NCI-H226 (cell line): ENCODE data around the gene SPTBN1.

Source experiments
- DNase-seq: peaks from one replicate; pipeline ENCODE4 v3.0.0-alpha.2; 2015

SPTBN1 gene

DNA sequence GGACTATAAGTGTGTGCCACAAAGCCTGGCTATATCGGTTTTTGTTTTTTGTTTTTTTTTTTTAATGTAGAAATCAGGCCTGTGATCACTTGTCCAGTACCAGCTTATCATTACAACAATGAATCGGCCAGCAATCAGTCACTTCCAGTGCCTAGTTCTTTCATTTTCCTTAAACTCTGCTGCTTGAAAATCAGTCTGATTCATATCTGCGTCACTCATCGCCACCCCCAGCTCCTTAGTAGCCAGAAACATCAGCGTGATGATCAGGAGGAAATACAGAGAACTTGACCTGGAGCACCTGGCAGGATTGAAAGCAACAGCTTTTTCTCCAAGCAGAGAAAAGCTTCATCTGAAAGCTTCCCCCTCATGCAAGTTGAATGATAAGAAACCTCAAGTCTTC is 75.4 kb downstream of the SPTBN1 start:
- DNase-seq = peak; percentile 68

GRCh38 chr2:54534221-54534620 is 78.1 kb downstream of the SPTBN1 start:
- no peak for DNase-seq

DNA sequence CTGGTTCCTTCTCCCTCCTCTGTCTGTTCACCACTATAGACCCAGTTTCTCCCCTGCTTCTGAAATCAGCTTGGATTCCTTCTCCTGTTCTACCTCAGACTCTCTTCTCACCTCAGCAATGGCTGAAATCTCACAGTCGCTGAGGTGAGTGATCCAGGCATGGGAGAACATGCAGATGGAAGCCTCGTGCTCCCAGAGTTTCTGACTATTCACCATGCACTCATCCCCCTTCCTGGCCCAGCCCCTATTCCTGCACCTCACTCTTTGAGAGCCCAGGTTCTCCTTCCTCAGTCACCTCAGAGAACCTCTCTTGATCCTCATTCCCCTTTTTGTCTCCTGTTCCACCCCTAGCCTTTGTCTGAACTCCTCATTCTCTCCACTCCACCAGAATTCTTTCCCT is 78.5 kb downstream of the SPTBN1 start:
- no peak for DNase-seq

GRCh38 chr2:54535599-54536195 is 79.6 kb downstream of the SPTBN1 start:
- DNase-seq = no peak

- no peak for DNase-seq
These were observed 80.6 kb downstream of the SPTBN1 start for GRCh38 chr2:54536720-54537119.

GRCh38 chr2:54538537-54538936 is 82.4 kb downstream of the SPTBN1 start:
- no peak for DNase-seq

GRCh38 chr2:54539683-54540082 is 83.6 kb downstream of the SPTBN1 start:
- no peak for DNase-seq

DNA sequence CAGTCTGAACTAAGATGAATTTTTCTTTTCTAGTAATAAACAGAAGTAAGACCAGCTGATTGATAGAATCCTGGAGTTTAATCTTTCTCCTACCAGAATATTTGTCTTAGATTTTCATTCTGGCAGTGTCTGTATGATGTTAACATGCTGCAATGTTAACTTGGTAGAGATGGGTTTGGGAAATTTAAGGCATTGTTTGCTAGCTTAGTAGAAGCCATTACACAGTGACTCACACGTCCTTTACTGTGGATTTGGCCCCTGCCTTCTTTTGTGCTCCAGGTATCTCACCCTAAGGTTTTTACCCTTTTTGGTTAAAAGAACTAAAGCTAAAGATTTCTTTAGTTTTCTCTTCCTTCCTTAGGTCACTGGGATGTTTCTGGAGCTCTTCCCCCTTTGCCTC is 84.1 kb downstream of the SPTBN1 start:
- DNase-seq = no peak

- no peak for DNase-seq
These were observed 85.9 kb downstream of the SPTBN1 start for GRCh38 chr2:54541995-54542394.

DNA sequence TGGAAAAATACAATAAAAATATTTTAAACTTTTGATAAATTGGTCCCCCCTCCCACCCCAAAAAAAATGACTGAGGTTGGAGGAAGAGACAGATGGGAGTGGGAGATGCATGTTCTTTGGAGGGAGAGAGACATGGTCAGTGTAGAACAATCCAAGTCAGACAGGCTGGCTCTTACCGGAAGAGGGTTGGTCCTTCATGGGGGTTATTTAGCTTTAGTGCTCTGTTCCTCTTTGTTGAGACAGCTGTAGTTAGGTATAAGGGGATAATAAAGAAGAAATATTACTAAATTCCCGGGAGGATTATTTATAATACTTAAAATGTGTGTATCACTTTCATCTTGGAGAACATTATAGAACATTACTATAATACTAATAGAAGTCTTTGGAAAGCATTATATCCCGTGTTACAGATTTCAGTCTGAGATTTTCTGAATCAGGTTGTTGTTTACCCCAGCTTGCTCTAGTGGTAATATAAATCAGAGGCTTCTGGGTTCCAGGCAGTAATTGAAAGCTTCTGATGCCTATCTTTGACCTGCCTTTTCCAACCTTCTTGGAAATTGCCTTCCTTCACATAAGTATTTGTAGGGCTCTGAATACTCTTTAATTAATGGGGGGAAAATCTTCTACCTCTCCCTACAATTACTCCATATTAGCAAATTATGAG is 87.7 kb downstream of the SPTBN1 start:
- no peak for DNase-seq

DNA sequence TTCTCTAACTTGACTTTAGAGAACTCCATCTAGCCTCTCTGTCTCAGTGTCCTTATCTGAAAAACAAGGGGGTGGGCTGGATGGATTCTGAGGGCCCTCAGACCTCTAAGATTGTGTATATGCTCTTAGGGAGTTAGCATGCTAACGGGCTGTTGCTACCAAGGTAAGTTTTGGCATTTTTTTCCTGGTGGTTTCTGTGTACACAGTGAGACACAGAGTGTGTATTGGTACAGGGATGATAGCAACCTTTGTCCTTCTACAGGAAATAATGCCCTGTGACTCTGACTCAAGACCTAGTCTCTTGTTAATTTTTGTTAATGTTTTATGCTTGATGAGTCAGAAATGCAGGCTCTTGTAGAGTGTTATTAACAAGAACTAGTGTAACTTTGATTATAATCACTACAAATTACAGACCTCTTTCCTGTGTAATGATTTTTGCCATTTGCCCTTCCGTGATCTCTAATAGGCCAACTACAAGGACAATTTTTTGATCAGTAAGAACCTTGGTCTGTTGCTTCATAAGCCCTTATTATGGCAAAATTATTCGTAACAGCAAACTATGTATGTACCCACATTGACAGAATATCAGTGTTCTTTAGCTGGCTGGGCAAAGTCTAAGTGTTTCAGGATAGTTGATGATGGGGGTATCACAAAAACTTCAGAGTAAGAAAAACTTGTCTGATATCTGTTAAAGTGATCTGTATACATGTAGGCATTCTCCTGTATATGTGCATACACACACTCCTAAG is 89.7 kb downstream of the SPTBN1 start:
- DNase-seq = no peak

DNA sequence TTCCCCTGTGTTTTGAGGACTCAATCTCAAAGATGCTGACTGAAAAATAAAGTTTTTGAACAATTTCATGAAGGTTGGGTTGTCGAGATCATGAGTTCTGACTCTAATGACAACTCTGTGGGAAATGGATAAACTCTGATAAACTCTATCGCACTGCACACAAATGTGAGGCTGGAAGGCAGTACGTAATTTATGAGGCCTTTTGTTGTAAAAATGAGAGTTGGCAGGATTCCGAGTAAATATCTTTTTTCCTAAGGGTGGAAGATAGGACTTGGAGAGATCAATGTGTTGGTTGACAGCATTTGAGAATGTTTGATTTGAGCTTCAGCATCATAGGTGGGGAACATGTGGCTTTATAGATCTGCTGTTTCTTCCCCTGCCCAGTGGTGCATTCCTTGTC is 90.4 kb downstream of the SPTBN1 start:
- no peak for DNase-seq

- no peak for DNase-seq
These were observed 91.0 kb downstream of the SPTBN1 start for GRCh38 chr2:54546923-54547720.

GRCh38 chr2:54549430-54549829 is 93.3 kb downstream of the SPTBN1 start:
- no peak for DNase-seq

- DNase-seq = no peak
These were observed 93.9 kb downstream of the SPTBN1 start for GRCh38 chr2:54549917-54550518.

GRCh38 chr2:54550547-54550946 is 94.4 kb downstream of the SPTBN1 start:
- no peak for DNase-seq

DNA sequence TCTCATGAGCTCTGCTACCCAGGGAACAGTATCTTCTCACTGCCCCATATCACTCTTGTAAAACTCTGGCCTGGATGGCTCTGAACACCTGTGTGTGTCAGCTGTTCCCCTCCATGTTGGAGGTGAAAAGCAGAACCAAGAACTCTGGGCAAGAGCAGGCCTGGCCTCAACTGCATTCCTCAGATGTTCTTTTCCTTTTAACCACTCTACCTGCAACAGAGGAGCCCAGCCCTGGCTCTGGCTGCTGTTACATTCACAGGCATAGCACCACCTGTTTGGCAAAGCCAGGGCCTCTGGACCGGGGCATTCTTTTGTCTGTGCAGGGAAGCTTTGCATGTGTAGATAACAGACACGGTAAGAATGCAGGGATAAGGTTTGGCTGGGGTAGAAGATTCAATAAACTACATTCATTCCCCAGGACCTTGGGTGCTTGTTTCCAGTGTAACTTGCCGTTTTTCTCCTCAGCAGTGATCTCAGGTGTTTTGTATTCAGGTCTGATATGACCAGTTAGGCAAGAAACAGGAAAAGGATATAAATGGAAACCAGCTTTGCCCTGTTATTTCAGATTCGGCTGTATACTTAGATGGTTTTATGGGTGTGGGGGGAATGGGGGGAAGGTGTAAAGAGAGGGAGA is 95.1 kb downstream of the SPTBN1 start:
- no peak for DNase-seq

- DNase-seq = no peak
These were observed 96.9 kb downstream of the SPTBN1 start for GRCh38 chr2:54553075-54553474.

GRCh38 chr2:54553775-54554174 is 97.6 kb downstream of the SPTBN1 start:
- no peak for DNase-seq

- no peak for DNase-seq
These were observed 99.3 kb downstream of the SPTBN1 start for GRCh38 chr2:54555318-54555837.

DNA sequence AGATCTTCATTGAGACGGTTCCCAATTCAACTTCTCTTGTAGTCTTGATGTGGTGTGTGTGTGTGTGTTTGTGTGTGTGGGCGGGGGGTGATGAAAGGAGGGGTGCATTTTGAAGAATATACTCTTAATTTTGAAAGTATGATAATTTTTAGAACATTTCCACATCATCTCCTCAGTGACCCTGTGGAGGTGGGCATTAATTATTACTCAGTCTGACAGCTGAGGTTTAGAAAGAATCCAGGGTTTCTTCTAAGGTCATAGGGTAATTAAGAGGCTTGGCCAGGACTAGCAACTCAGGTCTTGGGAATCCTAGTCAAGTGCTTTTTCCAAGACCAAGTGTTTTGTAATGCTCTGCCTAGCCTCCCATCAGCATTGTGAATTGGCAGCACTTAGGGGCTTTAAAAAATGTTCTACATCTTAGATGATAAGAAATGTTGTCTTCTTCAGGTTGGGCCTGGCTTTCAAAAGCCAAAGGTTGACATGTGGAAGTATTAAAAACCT is 100.5 kb downstream of the SPTBN1 start:
- DNase-seq = peak; percentile 87

- no peak for DNase-seq
These were observed 101.1 kb downstream of the SPTBN1 start for GRCh38 chr2:54557211-54557600.
